ENCODE measurements around the gene HDGFL2. TPM values are rescaled to one million over a fixed set of nuclear protein-coding genes. Genes with fewer than 3 reads are reported as not detected.

The HDGFL2 gene
- total and polyA plus RNA-seq, 7 donors: 32.3 to 56.4 (median 44.6) TPM

DNA sequence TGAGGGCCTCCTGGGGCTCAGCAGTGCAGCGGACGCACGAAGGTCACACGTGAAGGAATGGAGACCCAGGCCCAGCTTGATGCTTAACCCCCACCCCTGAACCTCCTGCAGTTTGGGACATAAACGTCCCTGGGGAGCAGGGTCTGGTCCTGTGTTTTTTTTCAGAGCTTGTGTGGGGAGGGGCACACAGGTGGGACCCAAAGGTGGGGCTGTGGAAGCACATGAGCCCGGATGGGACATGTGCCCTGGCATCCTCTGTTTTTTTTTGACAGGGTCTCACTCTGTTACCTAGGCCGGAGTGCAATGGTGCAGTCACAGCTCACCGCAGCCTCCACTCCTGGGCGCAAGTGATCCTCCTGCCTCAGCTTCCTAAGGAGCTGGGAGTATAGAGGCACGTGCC is 35.0 kb upstream of the HDGFL2 start:
- Histone ChIP-seq H3K36me3 (ENCODE audit: insufficient read depth in 1 of 2, low read depth in 1 of 2) (peaks cover 0 to 22% of the 10 kb centered on the region in 2 donors), H3K27ac (no peak overlapping the region), H3K4me3 (no peak overlapping the region), H3K27me3 (ENCODE audit: insufficient read depth in 3 of 3, low read length in 2 of 3) (no peaks in the 10 kb centered on the region), H3K4me1 (no peaks in the 10 kb centered on the region), H3K9me3 (no peaks in the 10 kb centered on the region)
- DNase-seq: no peak
- no peak for ATAC-seq
- intact Hi-C loops (cut with DNase I): no loop called here
- WGBS, 3 donors: 93 to 95% (median 94%) methylated on average over 10 of the region's 10 CpGs
- TF ChIP-seq, protein P1, sequence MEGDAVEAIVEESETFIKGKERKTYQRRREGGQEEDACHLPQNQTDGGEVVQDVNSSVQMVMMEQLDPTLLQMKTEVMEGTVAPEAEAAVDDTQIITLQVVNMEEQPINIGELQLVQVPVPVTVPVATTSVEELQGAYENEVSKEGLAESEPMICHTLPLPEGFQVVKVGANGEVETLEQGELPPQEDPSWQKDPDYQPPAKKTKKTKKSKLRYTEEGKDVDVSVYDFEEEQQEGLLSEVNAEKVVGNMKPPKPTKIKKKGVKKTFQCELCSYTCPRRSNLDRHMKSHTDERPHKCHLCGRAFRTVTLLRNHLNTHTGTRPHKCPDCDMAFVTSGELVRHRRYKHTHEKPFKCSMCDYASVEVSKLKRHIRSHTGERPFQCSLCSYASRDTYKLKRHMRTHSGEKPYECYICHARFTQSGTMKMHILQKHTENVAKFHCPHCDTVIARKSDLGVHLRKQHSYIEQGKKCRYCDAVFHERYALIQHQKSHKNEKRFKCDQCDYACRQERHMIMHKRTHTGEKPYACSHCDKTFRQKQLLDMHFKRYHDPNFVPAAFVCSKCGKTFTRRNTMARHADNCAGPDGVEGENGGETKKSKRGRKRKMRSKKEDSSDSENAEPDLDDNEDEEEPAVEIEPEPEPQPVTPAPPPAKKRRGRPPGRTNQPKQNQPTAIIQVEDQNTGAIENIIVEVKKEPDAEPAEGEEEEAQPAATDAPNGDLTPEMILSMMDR (IDR thresholded peaks at IDR 0.05): no peak

DNA sequence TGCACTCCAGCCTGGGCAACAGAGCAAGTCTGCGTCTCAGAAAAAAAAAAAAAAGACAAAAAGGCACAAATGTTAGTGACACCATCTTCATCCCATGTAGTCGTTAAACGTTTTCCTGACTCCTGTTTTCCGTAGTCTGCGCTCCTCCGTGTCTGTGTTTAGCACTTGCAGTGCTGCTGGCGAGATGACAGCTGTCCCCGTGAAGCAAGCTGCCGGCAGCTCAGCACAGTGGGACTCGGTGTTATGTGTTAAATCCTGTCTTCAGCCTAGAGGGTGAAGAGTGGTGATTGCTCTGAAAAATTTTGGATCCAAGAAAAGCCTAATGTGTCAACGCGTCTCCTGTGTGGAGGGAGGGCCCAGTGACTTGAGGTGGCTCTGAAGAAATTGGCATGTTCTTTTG is 32.9 kb upstream of the HDGFL2 start:
- Histone ChIP-seq H3K27me3 (ENCODE audit: insufficient read depth in 3 of 3, low read length in 2 of 3) (no peaks in the 10 kb centered on the region), H3K36me3 (ENCODE audit: insufficient read depth in 1 of 2, low read depth in 1 of 2) (peaks cover 0 to 10% of the 10 kb centered on the region in 2 donors), H3K27ac (no peak overlapping the region), H3K4me3 (no peak overlapping the region), H3K4me1 (no peaks in the 10 kb centered on the region), H3K9me3 (no peaks in the 10 kb centered on the region)
- TF ChIP-seq, protein P1 (IDR thresholded peaks at IDR 0.05): no peak
- 77 to 82% (median 81%) methylated on average over 12 of the region's 12 CpGs for WGBS, 3 donors
- ATAC-seq: no peak
- DNase-seq: no peak
- intact Hi-C loops (cut with DNase I): no loop called here

DNA sequence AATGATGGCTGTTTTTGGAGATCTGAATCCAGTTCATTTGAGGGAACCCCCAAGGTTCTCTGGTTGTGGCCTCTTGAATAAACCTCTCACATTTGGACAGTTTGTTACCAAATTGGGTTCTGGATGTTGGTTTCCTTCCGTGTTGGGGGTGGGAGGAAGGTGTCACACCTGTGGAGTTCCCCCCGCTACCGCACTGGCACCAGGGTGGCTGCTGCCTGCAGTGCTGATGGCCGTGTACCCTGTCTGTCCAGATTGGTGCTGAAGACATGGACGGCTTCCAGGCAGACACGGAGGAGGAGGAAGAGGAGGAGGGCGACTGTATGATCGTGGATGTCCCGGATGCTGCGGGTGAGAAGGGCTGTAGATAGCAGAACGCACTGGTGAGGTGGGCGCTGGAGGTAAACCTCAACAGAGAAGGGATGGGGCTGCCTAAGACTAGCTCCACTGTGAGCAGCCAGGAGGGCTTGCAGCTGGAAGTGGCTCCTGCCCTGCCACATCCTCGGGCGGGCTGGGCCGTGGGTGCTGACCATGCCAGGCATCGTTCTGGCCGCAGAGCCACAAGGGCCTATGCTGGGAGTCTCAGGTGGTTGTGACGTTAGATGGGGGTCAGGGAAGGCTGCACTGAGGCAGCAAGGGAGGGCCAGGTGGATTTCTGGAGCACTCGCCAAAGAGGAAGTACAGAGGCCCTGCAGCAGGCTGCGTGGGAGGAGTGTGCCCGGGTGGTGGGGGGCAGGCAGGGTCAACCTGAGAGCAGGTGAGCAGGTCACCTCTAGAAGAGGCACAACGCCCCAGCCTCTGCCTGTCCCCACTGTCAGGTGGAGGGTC is 29.9 kb upstream of the HDGFL2 start:
- ATAC-seq (no peak), DNase-seq (no peak)
- Histone ChIP-seq H3K4me1 (peaks cover 7% of the 10 kb centered on the region), H3K27me3 (ENCODE audit: insufficient read depth in 3 of 3, low read length in 2 of 3) (no peaks in the 10 kb centered on the region), H3K4me3 (no peak overlapping the region), H3K36me3 (ENCODE audit: insufficient read depth in 1 of 2, low read depth in 1 of 2) (peaks cover 2 to 40% of the 10 kb centered on the region in 2 donors), H3K9me3 (no peaks in the 10 kb centered on the region), H3K27ac (no peak overlapping the region)
- WGBS, 3 donors: 86 to 87% (median 86%) methylated on average over 21 to 22 of the region's 22 CpGs
- TF ChIP-seq, protein P1 (IDR thresholded peaks at IDR 0.05): no peak
- intact Hi-C loops (cut with DNase I): no loop called here

DNA sequence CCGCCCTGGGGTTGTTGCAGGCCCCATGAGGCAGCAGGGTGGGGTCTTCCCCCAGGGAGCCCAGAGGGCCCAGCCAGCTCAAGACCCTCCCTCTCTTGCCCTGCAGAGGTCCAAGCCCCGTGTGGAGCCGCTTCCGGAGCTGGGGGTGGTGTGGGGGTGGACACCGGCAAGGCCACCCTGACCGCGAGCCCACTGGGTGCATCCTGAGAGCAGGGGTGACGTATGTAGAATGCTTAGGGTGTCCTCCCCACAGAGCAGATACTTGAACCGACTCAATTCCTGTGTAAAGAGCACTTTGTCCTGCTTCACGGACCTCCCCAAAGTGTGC is 29.3 kb upstream of the HDGFL2 start:
- ATAC-seq: no peak
- Histone ChIP-seq H3K36me3 (ENCODE audit: insufficient read depth in 1 of 2, low read depth in 1 of 2) (peaks cover 2 to 45% of the 10 kb centered on the region in 2 donors), H3K4me1 (peaks cover 7% of the 10 kb centered on the region), H3K9me3 (no peaks in the 10 kb centered on the region), H3K27me3 (ENCODE audit: insufficient read depth in 3 of 3, low read length in 2 of 3) (no peaks in the 10 kb centered on the region), H3K27ac (no peak overlapping the region), H3K4me3 (no peak overlapping the region)
- TF ChIP-seq, protein P1 (IDR thresholded peaks at IDR 0.05): no peak
- WGBS, 3 donors: 76 to 89% (median 84%) methylated on average over 9 to 10 of the region's 10 CpGs
- no peak for DNase-seq
- intact Hi-C loops (cut with DNase I): no loop called here

DNA sequence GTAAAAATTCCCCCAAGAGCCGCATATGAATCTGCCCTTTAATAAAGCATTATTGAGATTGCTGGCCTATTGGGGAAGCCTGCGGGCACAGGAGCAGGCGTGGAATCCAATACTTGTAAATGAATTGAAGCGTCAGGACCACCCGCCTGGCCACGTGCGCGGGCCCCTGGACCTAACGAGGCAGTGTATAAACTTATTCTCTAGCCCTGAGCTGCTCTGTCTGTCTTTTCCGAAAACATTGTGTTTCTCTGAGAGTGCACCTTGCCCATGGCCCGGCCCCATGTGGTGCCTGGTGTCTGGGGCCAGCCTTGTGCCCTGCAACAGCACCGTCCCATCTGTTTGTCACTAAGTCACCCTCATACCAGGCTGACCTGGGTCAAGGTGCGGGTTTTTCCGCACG is 28.9 kb upstream of the HDGFL2 start:
- 91 to 92% (median 92%) methylated on average over 15 of the region's 15 CpGs for WGBS, 3 donors
- ATAC-seq (no peak), DNase-seq (no peak)
- Histone ChIP-seq H3K4me3 (no peak overlapping the region), H3K27ac (no peak overlapping the region), H3K27me3 (ENCODE audit: insufficient read depth in 3 of 3, low read length in 2 of 3) (no peaks in the 10 kb centered on the region), H3K4me1 (peaks cover 7% of the 10 kb centered on the region), H3K9me3 (no peaks in the 10 kb centered on the region), H3K36me3 (ENCODE audit: insufficient read depth in 1 of 2, low read depth in 1 of 2) (peaks cover 2 to 49% of the 10 kb centered on the region in 2 donors)
- TF ChIP-seq, protein P1 (IDR thresholded peaks at IDR 0.05): no peak
- intact Hi-C loops (cut with DNase I): no loop called here
